Measurements from ENCODE around the gene TGFB1. TPM values are rescaled to one million over a fixed set of nuclear protein-coding genes. Genes with fewer than 3 reads are reported as not detected.

TGFB1 gene
- total RNA-seq, 1 experiment from 2014 or later, result 54.6 TPM

DNA sequence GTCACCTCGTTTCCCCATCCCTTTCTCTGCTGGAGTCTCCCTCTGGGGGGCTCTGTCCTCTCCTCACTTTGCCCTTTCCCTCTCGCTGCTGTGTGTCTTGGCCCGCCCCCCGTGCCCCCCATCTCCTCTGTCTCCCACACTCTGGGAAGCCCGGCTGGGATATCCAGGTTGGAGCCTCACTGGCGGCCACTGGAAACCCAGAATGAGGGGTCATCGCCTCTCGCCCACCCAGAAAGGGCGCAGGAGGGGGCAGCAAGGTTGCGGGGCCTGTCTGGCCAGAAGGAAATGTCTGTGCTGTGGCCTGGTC is 28.1 kb downstream of the TGFB1 start:
- ChIA-PET RAD21 (ENCODE audit: low non-redundant PET in 1 of 2, low total read pairs in 2 of 2, uncharacterized antibody in 2 of 2, unreplicated experiment in 2 of 2) (no interaction called here), CTCF (no interaction called here), POLR2A (no interaction called here)
- Histone ChIP-seq H3K9me3 (ENCODE audit: control insufficient read depth in 1 of 2, insufficient read depth in 1 of 2, low read depth in 1 of 2, low read length in 2 of 2) (no peaks in the 10 kb centered on the region), H3K4me2 (ENCODE audit: low read length) (no peak overlapping the region), H2AFZ (ENCODE audit: low read depth, low read length, poor library complexity, severe bottlenecking) (no peak overlapping the region), H3K4me3 (replicated peaks in 1 of 2; ENCODE audit: low read depth in 1 of 2, low read length in 2 of 2) (no peak overlapping the region), H3K9me2 (ENCODE audit: insufficient read depth) (no peaks in the 10 kb centered on the region), H3K9ac (ENCODE audit: low read length) (no peak overlapping the region), H3K27ac (ENCODE audit: low read depth, low read length) (no peak overlapping the region), H4K20me1 (ENCODE audit: insufficient read depth) (no peaks in the 10 kb centered on the region), H3K79me2 (ENCODE audit: insufficient read depth, low read length) (no peaks in the 10 kb centered on the region), H3K36me3 (ENCODE audit: control insufficient read depth in 1 of 2, insufficient read depth in 2 of 2, low read length in 2 of 2) (peaks cover 7 to 9% of the 10 kb centered on the region in 2 experiments; a peak in 1 of 4 replicates), H3K4me1 (ENCODE audit: control insufficient read depth in 1 of 2, insufficient read depth in 2 of 2, low read length in 2 of 2) (peaks cover 8 to 39% of the 10 kb centered on the region in 2 experiments; a peak in 3 of 4 replicates), H3K27me3 (ENCODE audit: insufficient read depth, low read length) (no peaks in the 10 kb centered on the region)
- no peak for DNase-seq (ENCODE audit: low read depth, low spot score)
- intact Hi-C loops (cut with micrococcal nuclease), result no loop called here
- no peak for TF ChIP-seq FOSL1 (IDR thresholded peaks at IDR 0.05; ENCODE audit: low read depth)
- no peak for TF ChIP-seq ATF3 (IDR thresholded peaks at IDR 0.05)
- no peak for TF ChIP-seq ZBTB33 (IDR thresholded peaks at IDR 0.05; ENCODE audit: extremely low read depth, insufficient replicate concordance, low read length)
- no peak for TF ChIP-seq REST (IDR thresholded peaks at IDR 0.05; ENCODE audit: low read depth)
- no peak for TF ChIP-seq EZH2phosphoT487 (IDR thresholded peaks at IDR 0.05; ENCODE audit: borderline replicate concordance)
- TF ChIP-seq POLR2AphosphoS5 (IDR thresholded peaks at IDR 0.05; ENCODE audit: low read depth, low read length), result no peak
- TF ChIP-seq SRF (IDR thresholded peaks at IDR 0.05; ENCODE audit: low read depth), result no peak
- TF ChIP-seq SIN3A (IDR thresholded peaks at IDR 0.05; ENCODE audit: low read depth), result no peak
- TF ChIP-seq JUND (IDR thresholded peaks at IDR 0.05), result no peak
- TF ChIP-seq CBX3 (IDR thresholded peaks at IDR 0.05; ENCODE audit: low read depth), result no peak
- no peak for TF ChIP-seq ELF1 (IDR thresholded peaks at IDR 0.05; ENCODE audit: borderline replicate concordance, low read depth)
- TF ChIP-seq, protein P1, sequence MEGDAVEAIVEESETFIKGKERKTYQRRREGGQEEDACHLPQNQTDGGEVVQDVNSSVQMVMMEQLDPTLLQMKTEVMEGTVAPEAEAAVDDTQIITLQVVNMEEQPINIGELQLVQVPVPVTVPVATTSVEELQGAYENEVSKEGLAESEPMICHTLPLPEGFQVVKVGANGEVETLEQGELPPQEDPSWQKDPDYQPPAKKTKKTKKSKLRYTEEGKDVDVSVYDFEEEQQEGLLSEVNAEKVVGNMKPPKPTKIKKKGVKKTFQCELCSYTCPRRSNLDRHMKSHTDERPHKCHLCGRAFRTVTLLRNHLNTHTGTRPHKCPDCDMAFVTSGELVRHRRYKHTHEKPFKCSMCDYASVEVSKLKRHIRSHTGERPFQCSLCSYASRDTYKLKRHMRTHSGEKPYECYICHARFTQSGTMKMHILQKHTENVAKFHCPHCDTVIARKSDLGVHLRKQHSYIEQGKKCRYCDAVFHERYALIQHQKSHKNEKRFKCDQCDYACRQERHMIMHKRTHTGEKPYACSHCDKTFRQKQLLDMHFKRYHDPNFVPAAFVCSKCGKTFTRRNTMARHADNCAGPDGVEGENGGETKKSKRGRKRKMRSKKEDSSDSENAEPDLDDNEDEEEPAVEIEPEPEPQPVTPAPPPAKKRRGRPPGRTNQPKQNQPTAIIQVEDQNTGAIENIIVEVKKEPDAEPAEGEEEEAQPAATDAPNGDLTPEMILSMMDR (IDR thresholded peaks at IDR 0.05 in 2 of 3, conservative IDR thresholded peaks at IDR 0.05 in 1 of 3; ENCODE audit: borderline replicate concordance in 1 of 3, insufficient read depth in 1 of 3, low read depth in 2 of 3, low read length in 2 of 3), result no peak
- no peak for TF ChIP-seq TCF7L2 (IDR thresholded peaks at IDR 0.05; ENCODE audit: borderline replicate concordance, extremely low read depth, insufficient read depth, insufficient read length)
- TF ChIP-seq EZH2 (IDR thresholded peaks at IDR 0.05), result no peak
- no peak for TF ChIP-seq YY1 (IDR thresholded peaks at IDR 0.05; ENCODE audit: extremely low read depth, insufficient replicate concordance, low read depth, low read length)
- TF ChIP-seq ZNF274 (IDR thresholded peaks at IDR 0.05; ENCODE audit: low read depth, low read length), result no peak
- no peak for TF ChIP-seq RAD21 (IDR thresholded peaks at IDR 0.05; ENCODE audit: low read depth)
- no peak for TF ChIP-seq CEBPB (IDR thresholded peaks at IDR 0.05; ENCODE audit: low read depth)
- TF ChIP-seq POLR2A (IDR thresholded peaks at IDR 0.05; ENCODE audit: borderline replicate concordance, extremely low read depth, insufficient read depth, insufficient read length), result no peak
- BruUV-seq (replicated peaks), result no TSS peak
- ATAC-seq, result no peak
